Ascending aorta (tissue), 2 donors: ENCODE measurements around the gene NRXN3. TPM values are rescaled to one million over a fixed set of nuclear protein-coding genes. Genes with fewer than 3 reads are reported as not detected.

Experiments used
- DNase-seq, 2 donors: peaks; one replicate each; pipeline ENCODE4 v3.0.0-alpha.2; 2019; ENCODE audit warnings: low spot score in 2 of 2
- H3K27ac ChIP-seq, 2 donors: fragments of 200-600 bp; sonication (generic); one replicate each; pipeline ENCODE4 v1.5.1; 2016 to 2017; ENCODE audit warnings: mild to moderate bottlenecking in 1 of 2
- H3K27me3 ChIP-seq: fragments of 200-600 bp; sonication (generic); one replicate; pipeline ENCODE4 v1.5.1; 2017
- H3K36me3 ChIP-seq, 2 donors: fragments of 200-600 bp; sonication (generic); one replicate each; pipeline ENCODE4 v1.5.1; 2016
- H3K4me1 ChIP-seq, 2 donors: fragments of 200-600 bp; sonication (generic); one replicate each; pipeline ENCODE4 v1.5.1; 2016 to 2017; ENCODE audit warnings: mild to moderate bottlenecking in 1 of 2
- H3K4me3 ChIP-seq, 2 donors: fragments of 200-600 bp; sonication (generic); one replicate each; pipeline ENCODE4 v1.5.1; 2016 to 2017; ENCODE audit warnings: mild to moderate bottlenecking in 1 of 2
- H3K9me3 ChIP-seq, 2 donors: fragments of 200-600 bp; sonication (generic); one replicate each; pipeline ENCODE4 v1.5.1; 2016
- intact Hi-C: fragments of 100-400 bp; cut with DNase I; formaldehyde crosslinking; loops from one replicate; pipeline ENCODE4 v1.15.1; 2023
- total RNA-seq: library from RNA; depleted of rRNA; stranded (reverse); fragments of >200 nt; gene quantifications from one replicate; pipeline ENCODE4 v1.1.0, GENCODE V29; 2016
- TF ChIP-seq, protein P1 (sequence below), 3 experiments: fragments of 200-600 bp in 2 of 3; fragments of 450-650 bp in 1 of 3; sonication (generic) in 2 of 3; IDR thresholded peaks; one replicate each; pipeline ENCODE4 v1.5.1; 2016 to 2019; ENCODE audit warnings: antibody characterized with exemption in 3 of 3, mild to moderate bottlenecking in 1 of 3, moderate library complexity in 1 of 3

The NRXN3 gene
- total RNA-seq, 1 donor from 2014 or later = 21.0 TPM

- intact Hi-C loops = no loop called here
- no peak overlapping the region for H3K27ac ChIP-seq
- no peak for DNase-seq
- no peaks in the 10 kb centered on the region for H3K4me1 ChIP-seq
- TF ChIP-seq, protein P1, sequence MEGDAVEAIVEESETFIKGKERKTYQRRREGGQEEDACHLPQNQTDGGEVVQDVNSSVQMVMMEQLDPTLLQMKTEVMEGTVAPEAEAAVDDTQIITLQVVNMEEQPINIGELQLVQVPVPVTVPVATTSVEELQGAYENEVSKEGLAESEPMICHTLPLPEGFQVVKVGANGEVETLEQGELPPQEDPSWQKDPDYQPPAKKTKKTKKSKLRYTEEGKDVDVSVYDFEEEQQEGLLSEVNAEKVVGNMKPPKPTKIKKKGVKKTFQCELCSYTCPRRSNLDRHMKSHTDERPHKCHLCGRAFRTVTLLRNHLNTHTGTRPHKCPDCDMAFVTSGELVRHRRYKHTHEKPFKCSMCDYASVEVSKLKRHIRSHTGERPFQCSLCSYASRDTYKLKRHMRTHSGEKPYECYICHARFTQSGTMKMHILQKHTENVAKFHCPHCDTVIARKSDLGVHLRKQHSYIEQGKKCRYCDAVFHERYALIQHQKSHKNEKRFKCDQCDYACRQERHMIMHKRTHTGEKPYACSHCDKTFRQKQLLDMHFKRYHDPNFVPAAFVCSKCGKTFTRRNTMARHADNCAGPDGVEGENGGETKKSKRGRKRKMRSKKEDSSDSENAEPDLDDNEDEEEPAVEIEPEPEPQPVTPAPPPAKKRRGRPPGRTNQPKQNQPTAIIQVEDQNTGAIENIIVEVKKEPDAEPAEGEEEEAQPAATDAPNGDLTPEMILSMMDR (IDR thresholded peaks at IDR 0.05) = no peak
- no peak overlapping the region for H3K4me3 ChIP-seq
- H3K9me3 ChIP-seq = no peaks in the 10 kb centered on the region
- no peaks in the 10 kb centered on the region for H3K27me3 ChIP-seq
- no peaks in the 10 kb centered on the region for H3K36me3 ChIP-seq
These were observed 1523.8 kb downstream of the NRXN3 start for GRCh38 chr14:79693935-79694334.

- Histone ChIP-seq H3K36me3 (no peaks in the 10 kb centered on the region), H3K27me3 (no peaks in the 10 kb centered on the region), H3K4me1 (no peaks in the 10 kb centered on the region), H3K4me3 (no peak overlapping the region), H3K27ac (no peak overlapping the region), H3K9me3 (no peaks in the 10 kb centered on the region)
- intact Hi-C loops = no loop called here
- DNase-seq = no peak
- TF ChIP-seq, protein P1 (IDR thresholded peaks at IDR 0.05) = no peak
These were observed 1525.1 kb downstream of the NRXN3 start for GRCh38 chr14:79695307-79695706.

DNA sequence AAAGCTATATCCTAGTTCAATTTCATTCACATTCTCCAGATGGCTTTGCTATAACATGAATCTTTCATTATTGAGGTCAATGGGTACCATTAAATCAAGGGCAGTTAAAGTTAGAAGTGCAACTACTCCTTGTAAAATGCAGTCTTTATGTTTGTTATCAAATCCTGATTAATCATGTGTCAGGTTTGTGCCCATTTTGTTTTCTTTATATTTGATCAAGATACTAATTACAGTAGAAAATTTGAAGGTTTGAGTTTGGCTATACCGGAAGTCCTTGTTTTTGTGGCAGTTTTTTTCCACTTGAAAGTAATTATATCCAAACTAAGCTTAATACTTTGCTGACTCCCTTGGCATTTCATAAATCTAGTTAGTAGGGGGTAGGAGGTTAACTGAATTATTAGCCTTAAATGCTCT is 1528.1 kb downstream of the NRXN3 start:
- H3K4me1 ChIP-seq = no peaks in the 10 kb centered on the region
- intact Hi-C loops = no loop called here
- no peaks in the 10 kb centered on the region for H3K36me3 ChIP-seq
- TF ChIP-seq, protein P1 (IDR thresholded peaks at IDR 0.05) = no peak
- H3K27ac ChIP-seq = no peak overlapping the region
- DNase-seq = no peak
- H3K4me3 ChIP-seq = no peak overlapping the region
- H3K9me3 ChIP-seq = no peaks in the 10 kb centered on the region
- H3K27me3 ChIP-seq = no peaks in the 10 kb centered on the region

DNA sequence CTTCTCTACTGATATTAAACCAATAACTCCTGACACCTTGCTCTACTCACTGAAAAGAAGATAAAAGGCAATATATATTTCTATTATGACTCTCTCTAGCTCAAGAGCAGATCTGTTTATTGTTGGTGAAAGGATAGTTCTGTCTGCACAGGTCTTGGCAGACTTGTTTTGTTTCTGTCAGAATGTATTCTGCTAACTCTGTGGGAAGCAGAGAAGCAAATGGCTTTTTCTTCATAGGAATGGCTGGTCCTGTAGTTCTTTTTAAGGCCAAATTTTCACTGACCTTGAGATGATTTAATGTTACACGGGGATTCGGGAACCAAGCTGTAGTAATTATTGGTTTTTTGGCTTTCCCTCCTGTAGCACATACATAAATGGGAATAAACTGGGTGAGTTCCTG is 1529.0 kb downstream of the NRXN3 start:
- TF ChIP-seq, protein P1 (IDR thresholded peaks at IDR 0.05) = no peak
- Histone ChIP-seq H3K27ac (no peak overlapping the region), H3K4me1 (no peaks in the 10 kb centered on the region), H3K9me3 (no peaks in the 10 kb centered on the region), H3K4me3 (no peak overlapping the region), H3K27me3 (no peaks in the 10 kb centered on the region), H3K36me3 (no peaks in the 10 kb centered on the region)
- no peak for DNase-seq
- intact Hi-C loops = no loop called here

- no peaks in the 10 kb centered on the region for H3K36me3 ChIP-seq
- TF ChIP-seq, protein P1 (IDR thresholded peaks at IDR 0.05) = no peak
- no peaks in the 10 kb centered on the region for H3K27me3 ChIP-seq
- no peak overlapping the region for H3K4me3 ChIP-seq
- DNase-seq = no peak
- H3K4me1 ChIP-seq = no peaks in the 10 kb centered on the region
- H3K9me3 ChIP-seq = no peaks in the 10 kb centered on the region
- H3K27ac ChIP-seq = no peak overlapping the region
- intact Hi-C loops = no loop called here
These were observed 1531.2 kb downstream of the NRXN3 start for GRCh38 chr14:79701371-79701770.

GRCh38 chr14:79702197-79702596 is 1532.0 kb downstream of the NRXN3 start:
- no peak for DNase-seq
- H3K4me1 ChIP-seq = no peaks in the 10 kb centered on the region
- no peak overlapping the region for H3K4me3 ChIP-seq
- H3K27ac ChIP-seq = no peak overlapping the region
- H3K27me3 ChIP-seq = no peaks in the 10 kb centered on the region
- TF ChIP-seq, protein P1 (IDR thresholded peaks at IDR 0.05) = no peak
- H3K36me3 ChIP-seq = no peaks in the 10 kb centered on the region
- intact Hi-C loops = no loop called here
- H3K9me3 ChIP-seq = no peaks in the 10 kb centered on the region
